Erythroblast (primary cell): ENCODE results near the gene RNU1-1.

Experiments
- GATA1 ChIP-seq: IDR thresholded peaks from 2 replicates; pipeline ENCODE4 v1.6.1; 2011; ENCODE audit warnings: low read depth, mild to moderate bottlenecking, control low read depth, low read length, moderate library complexity
- POLR2A ChIP-seq: IDR thresholded peaks from 2 replicates; pipeline ENCODE4 v1.6.1; 2011; ENCODE audit warnings: mild to moderate bottlenecking, low read length

DNA sequence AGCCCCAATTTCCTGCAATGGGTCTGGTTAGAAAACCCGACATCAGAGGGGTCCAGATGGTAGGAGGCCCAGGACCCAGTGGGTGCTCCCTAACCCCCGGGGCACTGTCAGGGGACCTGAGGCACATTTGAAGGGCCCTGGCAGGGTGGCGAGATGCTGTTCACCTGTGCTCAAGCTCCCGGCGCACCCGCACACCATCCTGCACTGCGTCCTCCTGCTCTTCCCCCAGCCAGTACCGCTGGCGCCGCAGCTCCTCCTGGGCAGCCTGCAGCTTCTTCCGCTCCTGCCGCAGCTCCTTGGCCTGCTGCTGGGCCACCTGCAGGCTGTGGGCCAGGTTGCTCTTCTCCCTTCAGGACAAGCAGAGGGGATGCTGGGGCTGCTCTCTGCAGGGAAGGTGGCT lies 36.0 kb downstream of the RNU1-1 start:
- no peak for TF ChIP-seq POLR2A
- no peak for TF ChIP-seq GATA1
